Bronchial epithelial cell (primary cell): ENCODE data around the gene IL6ST. TPM values are rescaled to one million over a fixed set of nuclear protein-coding genes. Genes with fewer than 3 reads are reported as not detected.

Source experiments
- DNase-seq: peaks from one replicate; pipeline ENCODE4 v3.0.0-alpha.2; 2010; ENCODE audit warnings: low read depth
- FAIRE-seq: peaks from 2 replicates; lab custom pipeline; 2011; peaks lifted over from hg19 to GRCh38; lab: Jason Lieb, UNC
- H3K27me3 ChIP-seq: 2 replicates; pipeline ENCODE4 v1.5.1; 2011; ENCODE audit warnings: low read length; ENCODE audit not compliant: control insufficient read depth, insufficient read depth
- H3K36me3 ChIP-seq: 2 replicates; pipeline ENCODE4 v1.5.1; 2011; ENCODE audit warnings: low read length; ENCODE audit not compliant: control insufficient read depth, insufficient read depth
- H3K4me3 ChIP-seq: 2 replicates; pipeline ENCODE4 v1.5.1; 2011; ENCODE audit warnings: mild to moderate bottlenecking, low read depth, low read length, control low read depth
- CTCF ChIP-seq: IDR thresholded peaks from 2 replicates; pipeline ENCODE4 v1.5.1; 2011; ENCODE audit warnings: mild to moderate bottlenecking, moderate library complexity, low read length, control low read depth, inconsistent platforms; ENCODE audit not compliant: insufficient read depth, severe bottlenecking
- total RNA-seq: library from RNA; depleted of rRNA; stranded (reverse); fragments of >200 nt; gene quantifications from 2 replicates; pipeline ENCODE4 v1.2.1, GENCODE V29; 2014

IL6ST gene
- total RNA-seq, 1 donor from 2014 or later, result 50.8 TPM

DNA sequence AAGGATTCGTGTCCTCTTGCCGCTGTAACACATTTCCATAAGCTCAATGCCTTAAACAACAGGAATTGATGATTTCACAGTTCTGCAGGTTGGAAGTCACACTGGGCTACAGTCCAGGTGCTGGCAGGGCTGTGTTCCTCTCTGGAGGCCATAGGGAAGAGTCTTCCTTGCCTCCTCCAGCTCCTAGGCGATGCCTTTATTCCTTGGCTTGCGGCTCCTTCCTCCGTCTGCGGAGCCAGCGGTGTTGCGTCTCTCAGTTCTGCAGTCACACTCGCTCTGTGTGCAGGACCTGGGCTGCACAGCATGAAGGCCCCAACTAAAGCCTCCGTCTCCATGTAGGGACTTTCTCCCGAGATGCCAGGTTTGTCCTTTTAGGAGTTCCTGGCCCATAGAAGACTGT lies 70.0 kb downstream of the IL6ST start:
- H3K4me3 ChIP-seq, result no peak overlapping the region
- no peak for DNase-seq
- no peak for FAIRE-seq
- no peak for TF ChIP-seq CTCF
- H3K27me3 ChIP-seq, result no peaks in the 10 kb centered on the region
- H3K36me3 ChIP-seq, result no peaks in the 10 kb centered on the region

DNA sequence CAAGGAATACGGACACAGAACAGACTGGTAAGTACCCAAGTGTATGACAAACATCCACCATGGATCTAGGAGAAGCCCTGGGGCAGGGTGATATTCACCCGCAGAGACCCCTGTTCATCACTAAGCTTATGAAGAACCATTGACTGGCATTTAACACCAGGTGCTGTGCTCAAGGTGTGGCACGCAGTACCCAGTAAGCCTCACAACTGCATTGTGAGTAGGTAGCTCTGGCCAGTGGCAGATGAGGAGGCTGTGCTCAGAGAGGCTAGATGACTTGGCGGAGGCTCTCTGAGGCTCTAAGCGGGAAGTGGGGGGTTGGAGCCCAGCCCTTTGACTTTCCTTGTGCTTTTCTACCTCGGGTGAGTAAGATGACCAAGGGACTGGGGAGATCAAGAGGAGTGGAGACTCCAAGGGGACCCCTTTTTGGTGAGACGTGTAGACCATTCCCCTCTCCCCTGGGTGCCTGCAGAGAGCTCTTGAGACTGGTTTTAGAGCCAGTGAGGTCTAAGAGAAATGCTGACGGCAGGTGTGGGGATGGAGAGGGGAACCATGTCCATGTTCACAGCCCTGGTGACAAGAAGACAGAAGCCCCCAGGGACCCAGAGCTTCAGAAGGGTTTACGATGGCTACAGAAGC lies 70.8 kb downstream of the IL6ST start:
- H3K4me3 ChIP-seq, result no peak overlapping the region
- H3K36me3 ChIP-seq, result no peaks in the 10 kb centered on the region
- no peak for DNase-seq
- no peaks in the 10 kb centered on the region for H3K27me3 ChIP-seq
- FAIRE-seq, result no peak
- TF ChIP-seq CTCF, result no peak

DNA sequence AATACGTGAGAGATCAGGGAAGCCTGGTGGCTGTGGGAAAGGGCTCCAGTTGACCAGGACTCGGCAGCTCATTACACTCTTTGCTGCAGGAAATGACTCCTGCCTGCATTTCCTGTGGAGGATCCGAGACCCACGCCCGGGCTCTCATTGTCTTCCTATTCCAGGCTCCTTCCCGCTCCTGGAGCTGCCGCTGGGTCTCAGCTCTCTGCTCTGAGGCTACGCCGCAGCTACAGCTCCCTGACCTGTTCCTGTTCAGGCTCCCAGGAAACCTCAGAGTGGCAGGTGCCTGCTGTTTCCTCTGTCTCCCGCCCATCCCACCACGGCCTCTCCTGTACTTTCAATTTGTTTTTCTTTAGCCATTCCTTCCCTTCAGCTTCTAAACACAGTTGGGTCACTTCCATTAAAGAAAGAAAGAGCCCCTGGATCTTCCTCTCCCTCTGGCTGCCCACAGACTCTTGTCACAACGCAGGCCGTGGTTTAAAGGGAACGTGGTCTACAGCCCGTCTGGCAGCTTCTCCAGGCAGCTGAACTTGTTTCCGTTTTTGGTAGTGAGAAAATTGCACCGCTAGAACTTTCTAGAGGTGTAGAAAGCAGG lies 71.5 kb downstream of the IL6ST start:
- TF ChIP-seq CTCF, result no peak
- H3K36me3 ChIP-seq, result no peaks in the 10 kb centered on the region
- H3K4me3 ChIP-seq, result peak overlapping the region; percentile 4
- no peaks in the 10 kb centered on the region for H3K27me3 ChIP-seq
- FAIRE-seq (no peak), DNase-seq (no peak)

GRCh38 chr5:55921617-55922016 lies 73.1 kb downstream of the IL6ST start:
- DNase-seq (no peak), FAIRE-seq (no peak)
- TF ChIP-seq CTCF, result no peak
- Histone ChIP-seq H3K27me3 (no peaks in the 10 kb centered on the region), H3K36me3 (no peaks in the 10 kb centered on the region), H3K4me3 (no peak overlapping the region)

GRCh38 chr5:55920784-55921183 lies 74.0 kb downstream of the IL6ST start:
- FAIRE-seq (no peak), DNase-seq (no peak)
- H3K36me3 ChIP-seq, result no peaks in the 10 kb centered on the region
- peak; percentile 46 for TF ChIP-seq CTCF
- H3K4me3 ChIP-seq, result no peak overlapping the region
- no peaks in the 10 kb centered on the region for H3K27me3 ChIP-seq

GRCh38 chr5:55919625-55920024 lies 75.1 kb downstream of the IL6ST start:
- FAIRE-seq, result no peak

More at GRCh38 chr5:55919625-55920024, 75.1 kb downstream of the IL6ST start:
- Histone ChIP-seq H3K27me3 (no peaks in the 10 kb centered on the region), H3K36me3 (no peaks in the 10 kb centered on the region), H3K4me3 (no peak overlapping the region)
- no peak for TF ChIP-seq CTCF
- DNase-seq, result no peak
